BLaER1 treated with 17β-estradiol and CSF1 and Interleukin-3, amounts not matched to agents 10 nM and 100 nM (cell line): ENCODE data around the gene EFCAB7.
A peak's percentile ranks its signal among the peaks of the same experiment; 100 is the strongest.

ENCODE experiments used
- H3K27ac ChIP-seq, 11 experiments: shearing (Covaris generic); formaldehyde crosslinking; 2 replicates each; pipeline ENCODE4 v1.8.1; 2022
- H3K27me3 ChIP-seq, 11 experiments: shearing (Covaris generic); formaldehyde crosslinking; 2 replicates each; pipeline ENCODE4 v1.8.1; 2022
- H3K36me3 ChIP-seq, 11 experiments: shearing (Covaris generic); formaldehyde crosslinking; 2 replicates each; pipeline ENCODE4 v1.8.1; 2022
- H3K4me1 ChIP-seq, 10 experiments: shearing (Covaris generic); formaldehyde crosslinking; 2 replicates each; pipeline ENCODE4 v1.8.1; 2022
- H3K4me2 ChIP-seq, 11 experiments: shearing (Covaris generic); formaldehyde crosslinking; 2 replicates each; pipeline ENCODE4 v1.8.1; 2022
- H3K4me3 ChIP-seq, 10 experiments: shearing (Covaris generic); formaldehyde crosslinking; 2 replicates each; pipeline ENCODE4 v1.8.1; 2022
- H3K9ac ChIP-seq, 11 experiments: shearing (Covaris generic); formaldehyde crosslinking; 2 replicates each; pipeline ENCODE4 v1.8.1; 2022
- H3K9me3 ChIP-seq, 11 experiments: shearing (Covaris generic); formaldehyde crosslinking; replicated peaks in 1 of 11; 2 replicates each; pipeline ENCODE4 v1.8.1; 2022
- H4K20me1 ChIP-seq, 11 experiments: shearing (Covaris generic); formaldehyde crosslinking; 2 replicates each; pipeline ENCODE4 v1.8.1; 2022
- Cebpa-rat ChIP-seq, 11 experiments: shearing (Covaris generic); IDR thresholded peaks; 2 replicates each; pipeline ENCODE4 v1.8.1; 2022

Gene EFCAB7

GRCh38 chr1:63506782-63507181 lies 16.5 kb upstream of the EFCAB7 start:
- H3K4me3 ChIP-seq, result no peak overlapping the region
- TF ChIP-seq Cebpa-rat (IDR thresholded peaks at IDR 0.05), result no peak
- H3K36me3 ChIP-seq, result peaks cover 13 to 53% (median 32%) of the 10 kb centered on the region in 11 experiments
- H3K9ac ChIP-seq, result no peak overlapping the region
- H3K27me3 ChIP-seq, result no peaks in the 10 kb centered on the region
- no peaks in the 10 kb centered on the region for H3K4me1 ChIP-seq
- no peak overlapping the region for H3K4me2 ChIP-seq
- H4K20me1 ChIP-seq, result no peaks in the 10 kb centered on the region
- H3K27ac ChIP-seq, result no peak overlapping the region
- peaks cover 0 to 15% (median 11%) of the 10 kb centered on the region in 11 experiments; a peak in 14 of 22 replicates for H3K9me3 ChIP-seq

GRCh38 chr1:63509718-63510117 lies 13.6 kb upstream of the EFCAB7 start:
- Histone ChIP-seq H3K27ac (no peak overlapping the region), H3K9ac (no peak overlapping the region), H3K27me3 (no peaks in the 10 kb centered on the region), H3K4me3 (no peak overlapping the region), H3K4me1 (no peaks in the 10 kb centered on the region), H3K4me2 (no peak overlapping the region), H4K20me1 (no peaks in the 10 kb centered on the region), H3K9me3 (peaks cover 0 to 25% (median 19%) of the 10 kb centered on the region in 11 experiments; a peak in 16 of 22 replicates), H3K36me3 (peaks cover 13 to 52% (median 34%) of the 10 kb centered on the region in 11 experiments)
- TF ChIP-seq Cebpa-rat (IDR thresholded peaks at IDR 0.05), result no peak

GRCh38 chr1:63512584-63512983 lies 10.7 kb upstream of the EFCAB7 start:
- Histone ChIP-seq H3K27ac (no peak overlapping the region), H3K9me3 (peaks cover 0 to 13% (median 7%) of the 10 kb centered on the region in 11 experiments; a peak in 9 of 22 replicates), H3K4me2 (no peak overlapping the region), H4K20me1 (no peaks in the 10 kb centered on the region), H3K36me3 (peaks cover 0 to 44% (median 18%) of the 10 kb centered on the region in 11 experiments; a peak in 19 of 22 replicates), H3K9ac (no peak overlapping the region), H3K27me3 (no peaks in the 10 kb centered on the region), H3K4me3 (no peak overlapping the region), H3K4me1 (no peaks in the 10 kb centered on the region)
- TF ChIP-seq Cebpa-rat (IDR thresholded peaks at IDR 0.05), result no peak

- TF ChIP-seq Cebpa-rat (IDR thresholded peaks at IDR 0.05), result no peak
These were observed 6.7 kb upstream of the EFCAB7 start for GRCh38 chr1:63516629-63517028.

GRCh38 chr1:63523738-63524137 lies 413 bp downstream of the EFCAB7 start:
- H3K4me2 ChIP-seq, result peak overlapping the region; percentile 67 to 93 (median 88)
- H3K4me1 ChIP-seq, result peaks cover 18 to 27% (median 25%) of the 10 kb centered on the region in 10 experiments
- peaks cover 0 to 28% (median under 1%) of the 10 kb centered on the region in 11 experiments; a peak in 10 of 22 replicates for H3K36me3 ChIP-seq
- no peak for TF ChIP-seq Cebpa-rat (IDR thresholded peaks at IDR 0.05)
- H3K27ac ChIP-seq, result peak overlapping the region; percentile 86 to 99 (median 93)
- no peaks in the 10 kb centered on the region for H3K27me3 ChIP-seq
- no peaks in the 10 kb centered on the region for H4K20me1 ChIP-seq
- peak overlapping the region; percentile 81 to 97 (median 90) for H3K9ac ChIP-seq
- peak overlapping the region; percentile 72 to 87 (median 77) for H3K4me3 ChIP-seq
- H3K9me3 ChIP-seq, result no peaks in the 10 kb centered on the region

More at GRCh38 chr1:63516629-63517028, 6.7 kb upstream of the EFCAB7 start:
- Histone ChIP-seq H3K27ac (no peak overlapping the region), H3K9me3 (peaks cover 0 to 13% (median 7%) of the 10 kb centered on the region in 11 experiments; a peak in 9 of 22 replicates), H3K4me1 (peaks cover 0 to 4% (median 3%) of the 10 kb centered on the region in 10 experiments; a peak in 15 of 20 replicates), H3K36me3 (peaks cover 0 to 19% (median 4%) of the 10 kb centered on the region in 11 experiments; a peak in 8 of 22 replicates), H3K4me3 (no peak overlapping the region), H4K20me1 (no peaks in the 10 kb centered on the region), H3K9ac (no peak overlapping the region), H3K27me3 (no peaks in the 10 kb centered on the region), H3K4me2 (no peak overlapping the region)

GRCh38 chr1:63524201-63524600 lies 876 bp downstream of the EFCAB7 start:
- Histone ChIP-seq H3K27ac (peak overlapping the region in 10 of 11 experiments; percentile 86 to 99 (median 94); a peak in 21 of 22 replicates), H3K4me2 (peak overlapping the region; percentile 67 to 93 (median 88)), H3K4me3 (peak overlapping the region; percentile 72 to 87 (median 77))

GRCh38 chr1:63532727-63533126 lies 9.4 kb downstream of the EFCAB7 start:
- Histone ChIP-seq H3K9me3 (no peaks in the 10 kb centered on the region), H3K4me1 (no peaks in the 10 kb centered on the region), H3K27me3 (no peaks in the 10 kb centered on the region), H3K4me3 (no peak overlapping the region), H4K20me1 (no peaks in the 10 kb centered on the region), H3K4me2 (no peak overlapping the region), H3K27ac (no peak overlapping the region), H3K36me3 (peaks cover 0 to 55% (median 17%) of the 10 kb centered on the region in 11 experiments; a peak in 13 of 22 replicates), H3K9ac (no peak overlapping the region)
- TF ChIP-seq Cebpa-rat (IDR thresholded peaks at IDR 0.05), result no peak

More at GRCh38 chr1:63524201-63524600, 876 bp downstream of the EFCAB7 start:
- H3K4me1 ChIP-seq, result peaks cover 18 to 27% (median 25%) of the 10 kb centered on the region in 10 experiments
- no peaks in the 10 kb centered on the region for H4K20me1 ChIP-seq
- peak overlapping the region; percentile 81 to 97 (median 90) for H3K9ac ChIP-seq
- H3K27me3 ChIP-seq, result no peaks in the 10 kb centered on the region
- H3K36me3 ChIP-seq, result peaks cover 0 to 32% (median 4%) of the 10 kb centered on the region in 11 experiments; a peak in 10 of 22 replicates
- no peaks in the 10 kb centered on the region for H3K9me3 ChIP-seq
- TF ChIP-seq Cebpa-rat (IDR thresholded peaks at IDR 0.05), result no peak

GRCh38 chr1:63533931-63534330 lies 10.6 kb downstream of the EFCAB7 start:
- no peak for TF ChIP-seq Cebpa-rat (IDR thresholded peaks at IDR 0.05)
- H3K27me3 ChIP-seq, result no peaks in the 10 kb centered on the region
- no peak overlapping the region for H3K9ac ChIP-seq
- no peaks in the 10 kb centered on the region for H3K9me3 ChIP-seq
- H4K20me1 ChIP-seq, result no peaks in the 10 kb centered on the region
- peaks cover 0 to 46% (median 17%) of the 10 kb centered on the region in 11 experiments; a peak in 12 of 22 replicates for H3K36me3 ChIP-seq
- no peaks in the 10 kb centered on the region for H3K4me1 ChIP-seq
- no peak overlapping the region for H3K27ac ChIP-seq
- H3K4me3 ChIP-seq, result no peak overlapping the region
- H3K4me2 ChIP-seq, result no peak overlapping the region

GRCh38 chr1:63534406-63534805 lies 11.1 kb downstream of the EFCAB7 start:
- Histone ChIP-seq H4K20me1 (no peaks in the 10 kb centered on the region), H3K9me3 (no peaks in the 10 kb centered on the region), H3K4me3 (no peak overlapping the region), H3K36me3 (peaks cover 0 to 41% (median 16%) of the 10 kb centered on the region in 11 experiments; a peak in 12 of 22 replicates), H3K4me1 (no peaks in the 10 kb centered on the region), H3K4me2 (no peak overlapping the region), H3K9ac (no peak overlapping the region), H3K27ac (no peak overlapping the region), H3K27me3 (no peaks in the 10 kb centered on the region)
- TF ChIP-seq Cebpa-rat (IDR thresholded peaks at IDR 0.05), result no peak

- no peaks in the 10 kb centered on the region for H3K9me3 ChIP-seq
- no peak overlapping the region for H3K4me2 ChIP-seq
- H3K36me3 ChIP-seq, result peaks cover 0 to 41% (median 16%) of the 10 kb centered on the region in 11 experiments; a peak in 12 of 22 replicates
- H4K20me1 ChIP-seq, result no peaks in the 10 kb centered on the region
- H3K4me3 ChIP-seq, result no peak overlapping the region
- no peaks in the 10 kb centered on the region for H3K27me3 ChIP-seq
- H3K9ac ChIP-seq, result no peak overlapping the region
- H3K27ac ChIP-seq, result no peak overlapping the region
- H3K4me1 ChIP-seq, result no peaks in the 10 kb centered on the region
- TF ChIP-seq Cebpa-rat (IDR thresholded peaks at IDR 0.05), result no peak
These were observed 13.7 kb downstream of the EFCAB7 start for GRCh38 chr1:63537006-63537405.
